NT2/D1 (cell line): ENCODE data around the gene CFAP73.

ENCODE experiments used
- SUZ12 ChIP-seq: IDR thresholded peaks from 2 replicates; pipeline ENCODE4 v1.6.1; 2011; ENCODE audit not compliant: insufficient read length, insufficient read depth; ENCODE audit errors: extremely low read depth
- YY1 ChIP-seq: IDR thresholded peaks from 2 replicates; pipeline ENCODE4 v1.6.1; 2011; ENCODE audit not compliant: insufficient read length, insufficient read depth

DNA sequence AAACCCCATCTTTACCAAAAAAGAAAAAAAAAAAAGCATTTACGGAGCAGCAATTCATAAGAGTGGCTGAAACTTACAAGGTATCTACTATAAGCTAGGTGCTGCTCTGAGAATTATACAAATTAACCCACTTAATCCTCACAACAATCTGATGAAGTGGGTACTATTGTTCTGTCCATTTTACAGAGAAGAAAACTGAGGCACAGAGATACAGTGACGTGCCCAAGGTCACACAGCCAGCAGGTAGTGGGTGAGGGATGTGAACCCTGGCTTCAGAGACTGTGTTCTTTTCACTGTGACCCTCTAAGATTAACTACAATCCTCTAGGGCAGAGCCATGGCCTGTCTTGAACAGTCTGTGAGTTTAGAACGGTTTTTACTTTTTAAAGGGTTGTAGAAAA lies 32.5 kb downstream of the CFAP73 start:
- TF ChIP-seq YY1 (no peak), SUZ12 (no peak)
